Keratinocyte (primary cell): ENCODE results near the gene OASL. TPM values are rescaled to one million over a fixed set of nuclear protein-coding genes. Genes with fewer than 3 reads are reported as not detected.

Experiments used
- DNase-seq: peaks from one replicate; pipeline ENCODE4 v3.0.0-alpha.2; 2011; ENCODE audit warnings: low read depth, missing footprints, low spot score
- FAIRE-seq: peaks from 2 replicates; lab custom pipeline; 2011; peaks lifted over from hg19 to GRCh38; lab: Jason Lieb, UNC
- H2AFZ ChIP-seq: 2 replicates; pipeline ENCODE4 v1.6.0; 2012; ENCODE audit warnings: low read length, control low read depth, inconsistent platforms; ENCODE audit not compliant: control insufficient read depth
- H3K27ac ChIP-seq: 2 replicates; pipeline ENCODE4 v1.5.1; 2011; ENCODE audit warnings: low read length; ENCODE audit not compliant: control insufficient read depth, insufficient read depth
- H3K27me3 ChIP-seq: 3 replicates; pipeline ENCODE4 v1.6.0; 2011; ENCODE audit warnings: low read length; ENCODE audit not compliant: control insufficient read depth, insufficient read depth; ENCODE audit errors: extremely low read depth
- H3K36me3 ChIP-seq, 2 experiments: 2 replicates in 1 of 2; 3 replicates in 1 of 2; pipeline ENCODE4 v1.5.1; 2011; ENCODE audit warnings: low read length in 2 of 2, mild to moderate bottlenecking in 1 of 2; ENCODE audit not compliant: control insufficient read depth in 2 of 2, insufficient read depth in 2 of 2; ENCODE audit errors: extremely low read depth in 1 of 2
- H3K4me1 ChIP-seq: 3 replicates; pipeline ENCODE4 v1.5.1; 2011; ENCODE audit warnings: low read length; ENCODE audit not compliant: control insufficient read depth, insufficient read depth; ENCODE audit errors: extremely low read depth
- H3K4me2 ChIP-seq: 3 replicates; pipeline ENCODE4 v1.6.0; 2011; ENCODE audit warnings: low read depth, low read length; ENCODE audit not compliant: control insufficient read depth, insufficient read depth; ENCODE audit errors: extremely low read depth
- H3K4me3 ChIP-seq, 3 experiments: fragments of 200-600 bp in 1 of 3; sonication (generic) in 1 of 3; 2 replicates in 2 of 3; 3 replicates in 1 of 3; pipeline ENCODE4 v1.5.1; 2011 to 2016; ENCODE audit warnings: low read length in 3 of 3, mild to moderate bottlenecking in 3 of 3, control low read depth in 2 of 3, inconsistent platforms in 1 of 3, low read depth in 1 of 3, mixed read lengths in 1 of 3, mixed run types in 1 of 3, moderate library complexity in 1 of 3; ENCODE audit not compliant: control insufficient read depth in 2 of 3, insufficient read depth in 2 of 3; ENCODE audit errors: extremely low read depth in 1 of 3
- H3K79me2 ChIP-seq: 2 replicates; pipeline ENCODE4 v1.6.0; 2012; ENCODE audit warnings: low read length; ENCODE audit not compliant: control insufficient read depth, insufficient read depth
- H3K9ac ChIP-seq: 3 replicates; pipeline ENCODE4 v1.6.0; 2011; ENCODE audit warnings: low read length; ENCODE audit not compliant: control insufficient read depth, insufficient read depth; ENCODE audit errors: extremely low read depth
- H3K9me1 ChIP-seq: 3 replicates; pipeline ENCODE4 v1.6.0; 2011; ENCODE audit warnings: low read length; ENCODE audit not compliant: control insufficient read depth, insufficient read depth; ENCODE audit errors: extremely low read depth
- H3K9me3 ChIP-seq: 2 replicates; pipeline ENCODE4 v1.5.1; 2012; ENCODE audit warnings: low read depth, low read length; ENCODE audit not compliant: control insufficient read depth
- H4K20me1 ChIP-seq: 3 replicates; pipeline ENCODE4 v1.6.0; 2011; ENCODE audit warnings: low read length; ENCODE audit not compliant: control insufficient read depth, insufficient read depth; ENCODE audit errors: extremely low read depth
- CTCF ChIP-seq, 3 experiments: IDR thresholded peaks in 1 of 3; conservative IDR thresholded peaks in 1 of 3; optimal IDR thresholded peaks in 1 of 3; 2 replicates in 2 of 3; 3 replicates in 1 of 3; pipeline versions ENCODE3 to v1.5.1; 2011; ENCODE audit warnings: low read length in 3 of 3, mild to moderate bottlenecking in 3 of 3, moderate library complexity in 2 of 3, control low read depth in 1 of 3, inconsistent platforms in 1 of 3; ENCODE audit not compliant: insufficient read depth in 2 of 3; ENCODE audit errors: extremely low read depth in 1 of 3
- EZH2 ChIP-seq: IDR thresholded peaks from one replicate; pipeline ENCODE4 v1.6.1; 2012; ENCODE audit warnings: inconsistent platforms, mild to moderate bottlenecking, low read length, moderate library complexity
- dilution Hi-C: fragments of 300-500 bp; cut with MboI; formaldehyde crosslinking; loops from one replicate; pipeline ENCODE4 v1.7.0; 2020; ENCODE audit warnings: low sequenced_read_pairs; ENCODE audit not compliant: extremely low pct_ligation_motif_present
- polyA plus RNA-seq, 5 experiments: library from polyadenylated mRNA; depleted of rRNA in 3 of 5; stranded (reverse) in 3 of 5; stranded (forward) in 1 of 5; unstranded in 1 of 5; fragments of >200 nt; gene quantifications; 1 replicate in 1 of 5; 2 replicates in 3 of 5; 3 replicates in 1 of 5; pipeline versions ENCODE4 v1.2.1 to v1.2.3, GENCODE V29; 2011 to 2012; ENCODE audit warnings: missing spikeins in 2 of 5, low read depth in 1 of 5, low replicate concordance in 1 of 5

The OASL gene
- polyA plus RNA-seq, 1 donor (not counting 4 experiments of a cell fraction or from before 2014, with no cell fraction given): 3.6 TPM

- no peaks in the 10 kb centered on the region for H3K9me3 ChIP-seq
- no peaks in the 10 kb centered on the region for H4K20me1 ChIP-seq
- no peak overlapping the region for H3K4me2 ChIP-seq
- H2AFZ ChIP-seq: no peak overlapping the region
- H3K9me1 ChIP-seq: no peaks in the 10 kb centered on the region
- no peaks in the 10 kb centered on the region for H3K27me3 ChIP-seq
- H3K4me3 ChIP-seq: no peak overlapping the region
- H3K4me1 ChIP-seq: peaks cover under 1% of the 10 kb centered on the region
- H3K27ac ChIP-seq: no peak overlapping the region
- DNase-seq (no peak), FAIRE-seq (no peak)
- no peaks in the 10 kb centered on the region for H3K36me3 ChIP-seq
- H3K79me2 ChIP-seq: no peaks in the 10 kb centered on the region
- dilution Hi-C loops: no loop called here
- no peak overlapping the region for H3K9ac ChIP-seq
- TF ChIP-seq CTCF (optimal IDR thresholded peaks at IDR 0.05 in 1 of 3, IDR thresholded peaks at IDR 0.05 in 1 of 3, conservative IDR thresholded peaks at IDR 0.05 in 1 of 3; ENCODE audit: extremely low read depth in 1 of 3, insufficient read depth in 2 of 3, low read length in 3 of 3) (no peak), EZH2 (no peak)
Measured at GRCh38 chr12:120981407-120981941, 57.6 kb downstream of the OASL start.

- H3K4me3 ChIP-seq: no peak overlapping the region
- no peak for TF ChIP-seq EZH2
- no peak for TF ChIP-seq CTCF (optimal IDR thresholded peaks at IDR 0.05 in 1 of 3, IDR thresholded peaks at IDR 0.05 in 1 of 3, conservative IDR thresholded peaks at IDR 0.05 in 1 of 3; ENCODE audit: extremely low read depth in 1 of 3, insufficient read depth in 2 of 3, low read length in 3 of 3)
Measured at GRCh38 chr12:120980800-120981368, 58.2 kb downstream of the OASL start.

More at GRCh38 chr12:120980800-120981368, 58.2 kb downstream of the OASL start:
- Histone ChIP-seq H3K9me3 (no peaks in the 10 kb centered on the region), H2AFZ (no peak overlapping the region), H3K4me1 (peaks cover 3% of the 10 kb centered on the region), H3K79me2 (no peaks in the 10 kb centered on the region), H3K27me3 (no peaks in the 10 kb centered on the region), H3K4me2 (no peak overlapping the region), H3K36me3 (no peaks in the 10 kb centered on the region), H3K9me1 (no peaks in the 10 kb centered on the region), H3K9ac (no peak overlapping the region), H3K27ac (no peak overlapping the region), H4K20me1 (no peaks in the 10 kb centered on the region)
- dilution Hi-C loops: no loop called here
- DNase-seq: no peak
- FAIRE-seq: no peak
